ENCODE measurements around the gene OR6P1. TPM values are rescaled to one million over a fixed set of nuclear protein-coding genes. Genes with fewer than 3 reads are reported as not detected.

Gene OR6P1
- total RNA-seq, 4 donors from 2014 or later: not detected

- intact Hi-C loops (cut with DNase I; ENCODE audit: low total_unique reads): no loop called here
- TF ChIP-seq POLR2A (IDR thresholded peaks at IDR 0.05) (no peak), CTCF (IDR thresholded peaks at IDR 0.05) (no peak)
- no peak for DNase-seq
- Histone ChIP-seq H3K4me3 (no peak overlapping the region), H3K9me3 (no peaks in the 10 kb centered on the region), H3K4me1 (no peaks in the 10 kb centered on the region), H3K27ac (no peak overlapping the region), H3K27me3 (no peaks in the 10 kb centered on the region), H3K36me3 (no peaks in the 10 kb centered on the region)
Observed at GRCh38 chr1:158521666-158522058, 48.7 kb downstream of the OR6P1 start.

DNA sequence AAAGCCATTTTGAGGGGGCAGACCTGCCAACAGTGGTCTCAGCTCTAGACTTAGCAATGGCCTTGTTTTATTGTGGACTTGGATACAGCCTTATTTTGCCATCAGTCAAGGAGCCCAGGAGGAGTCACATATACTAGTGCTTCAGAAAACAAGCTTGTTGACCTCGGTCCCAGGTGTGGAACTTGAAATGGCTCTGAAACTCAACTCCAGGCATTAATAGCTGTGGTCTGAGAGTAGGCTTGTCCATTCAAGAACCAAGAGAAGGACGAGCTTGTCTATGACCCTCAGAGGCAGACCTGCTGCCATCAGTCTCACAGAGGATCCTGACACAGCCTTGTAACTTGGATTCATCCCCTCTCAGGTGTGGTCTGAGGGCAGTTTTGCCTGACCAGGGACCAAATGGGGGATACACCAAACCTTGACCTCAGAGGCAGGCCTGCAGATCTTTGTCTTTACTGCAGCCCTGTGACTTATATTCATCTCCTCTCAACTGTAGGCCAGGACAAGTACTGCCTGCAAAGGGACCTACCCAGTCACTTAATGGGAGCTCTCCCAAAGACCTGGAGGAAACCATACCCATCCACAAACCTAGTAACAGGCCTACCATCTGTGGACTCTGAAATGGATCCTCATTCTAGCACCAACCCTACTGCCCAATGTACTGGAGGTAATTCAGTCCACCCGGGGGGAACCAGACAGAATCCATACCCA lies 49.3 kb downstream of the OR6P1 start:
- Histone ChIP-seq H3K9me3 (no peaks in the 10 kb centered on the region), H3K27ac (no peak overlapping the region), H3K4me3 (no peak overlapping the region), H3K36me3 (no peaks in the 10 kb centered on the region), H3K27me3 (no peaks in the 10 kb centered on the region), H3K4me1 (no peaks in the 10 kb centered on the region)
- no peak for DNase-seq
- TF ChIP-seq POLR2A (IDR thresholded peaks at IDR 0.05) (no peak), CTCF (IDR thresholded peaks at IDR 0.05) (no peak)
- intact Hi-C loops (cut with DNase I; ENCODE audit: low total_unique reads): no loop called here

- TF ChIP-seq POLR2A (IDR thresholded peaks at IDR 0.05) (no peak), CTCF (IDR thresholded peaks at IDR 0.05) (no peak)
- Histone ChIP-seq H3K27ac (no peak overlapping the region), H3K36me3 (no peaks in the 10 kb centered on the region), H3K27me3 (no peaks in the 10 kb centered on the region), H3K9me3 (no peaks in the 10 kb centered on the region), H3K4me3 (no peak overlapping the region), H3K4me1 (no peaks in the 10 kb centered on the region)
- DNase-seq: no peak
- intact Hi-C loops (cut with DNase I; ENCODE audit: low total_unique reads): no loop called here
Observed at GRCh38 chr1:158520021-158520420, 50.4 kb downstream of the OR6P1 start.

DNA sequence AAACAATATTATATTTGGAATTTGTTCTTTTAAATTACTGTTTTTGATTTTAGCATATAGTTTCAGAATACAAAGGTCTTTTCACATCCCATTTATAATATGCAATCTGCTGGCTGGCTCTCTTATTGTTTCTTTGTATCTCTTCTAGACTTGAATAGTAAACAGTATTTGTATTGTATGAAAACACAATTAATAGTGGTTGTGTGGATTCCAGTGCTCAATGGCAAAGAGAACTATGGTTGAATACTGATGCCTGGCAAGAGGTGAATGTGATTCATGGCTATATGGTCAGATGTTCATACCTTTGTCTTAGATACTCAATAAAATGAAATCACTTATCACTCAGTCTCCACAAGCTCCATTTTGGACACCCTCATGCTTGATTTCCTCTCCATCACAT lies 53.4 kb downstream of the OR6P1 start:
- H3K27ac ChIP-seq: no peak overlapping the region
- H3K9me3 ChIP-seq: no peaks in the 10 kb centered on the region
- DNase-seq: no peak
- intact Hi-C loops (cut with DNase I; ENCODE audit: low total_unique reads): no loop called here
- no peaks in the 10 kb centered on the region for H3K36me3 ChIP-seq
- no peak overlapping the region for H3K4me3 ChIP-seq
- TF ChIP-seq POLR2A (IDR thresholded peaks at IDR 0.05) (no peak), CTCF (IDR thresholded peaks at IDR 0.05) (no peak)
- H3K4me1 ChIP-seq: no peaks in the 10 kb centered on the region
- H3K27me3 ChIP-seq: no peaks in the 10 kb centered on the region

Other genes starting within 250 kb of the OR6P1 start
- gene CD1B, start 239.0 kb downstream of the OR6P1 start, total RNA-seq: not detected
- gene CD1E, start 216.7 kb downstream of the OR6P1 start, total RNA-seq: under 1 TPM in 1 of 4 donors, not detected in 3; 0.21 TPM
- not detected for gene OR10T2, start 171.1 kb downstream of the OR6P1 start, total RNA-seq
- gene OR10K2, start 144.3 kb downstream of the OR6P1 start, total RNA-seq: not detected
- gene OR10K1, start 108.7 kb downstream of the OR6P1 start, total RNA-seq: not detected
- gene OR10R2, start 98.4 kb downstream of the OR6P1 start, total RNA-seq: not detected
- under 1 TPM in 1 of 4 donors, not detected in 3; 0.07 TPM for gene OR6Y1, start 16.2 kb downstream of the OR6P1 start, total RNA-seq
- not detected for gene OR10X1, start 9.3 kb upstream of the OR6P1 start, total RNA-seq
- gene OR10Z1, start 34.7 kb upstream of the OR6P1 start, total RNA-seq: not detected
- 1 to 10 TPM in 1 of 4 donors, not detected in 3; 5.9 TPM for gene SPTA1, start 116.1 kb upstream of the OR6P1 start, total RNA-seq
- gene OR6K2, start 130.1 kb upstream of the OR6P1 start, total RNA-seq: not detected
- not detected for gene OR6K3, start 150.1 kb upstream of the OR6P1 start, total RNA-seq
- gene OR6K6, start 184.1 kb upstream of the OR6P1 start, total RNA-seq: not detected
- not detected for gene OR6N1, start 201.6 kb upstream of the OR6P1 start, total RNA-seq
- not detected for gene OR6N2, start 210.6 kb upstream of the OR6P1 start, total RNA-seq